Measurements from ENCODE around the gene NTN1. TPM values are rescaled to one million over a fixed set of nuclear protein-coding genes. Genes with fewer than 3 reads are reported as not detected.

Gene NTN1
- polyA plus RNA-seq, 3 donors: 0.03 to 0.04 TPM; not detected in 1

- Mint-ChIP-seq H3K9me3 (peaks cover 0 to 2% (median 0%) of the 10 kb centered on the region in 7 donors), H3K27ac (no peak overlapping the region), H3K27me3 (ENCODE audit: low read depth in 3 of 3) (peaks cover 0 to 2% (median 2%) of the 10 kb centered on the region in 3 donors), H3K36me3 (peaks cover 0 to 3% of the 10 kb centered on the region in 2 donors), H3K4me1 (peaks cover 8% of the 10 kb centered on the region), H3K4me3 (no peak overlapping the region)
- Histone ChIP-seq H3K36me3 (replicated peaks in 1 of 2; ENCODE audit: control insufficient read depth in 1 of 2, insufficient read depth in 2 of 2, low read length in 2 of 2) (no peaks in the 10 kb centered on the region), H3K9me3 (replicated peaks in 1 of 2; ENCODE audit: control insufficient read depth in 1 of 2, insufficient read depth in 1 of 2, low read length in 2 of 2) (no peaks in the 10 kb centered on the region), H2AFZ (ENCODE audit: insufficient read depth, low read depth, low read length, poor library complexity, severe bottlenecking) (no peak overlapping the region), H3K4me3 (replicated peaks in 1 of 3; ENCODE audit: low read depth in 2 of 3, low read length in 3 of 3) (no peak overlapping the region), H3K27me3 (ENCODE audit: control insufficient read depth in 2 of 2, insufficient read depth in 2 of 2, low read length in 2 of 2) (no peaks in the 10 kb centered on the region), H3K79me2 (ENCODE audit: insufficient read depth, low read length) (no peaks in the 10 kb centered on the region), H3K9ac (ENCODE audit: insufficient read depth, low read length, poor library complexity, severe bottlenecking) (no peak overlapping the region), H3K27ac (ENCODE audit: low read depth in 1 of 2, low read length in 2 of 2) (no peak overlapping the region), H3K4me2 (replicated peaks; ENCODE audit: extremely low read depth, low read length, poor library complexity, severe bottlenecking) (no peak overlapping the region), H4K20me1 (ENCODE audit: insufficient read depth, low read length) (no peaks in the 10 kb centered on the region), H3K4me1 (ENCODE audit: control insufficient read depth in 1 of 2, insufficient read depth in 2 of 2, low read length in 2 of 2) (no peaks in the 10 kb centered on the region)
- TF ChIP-seq, protein P1, sequence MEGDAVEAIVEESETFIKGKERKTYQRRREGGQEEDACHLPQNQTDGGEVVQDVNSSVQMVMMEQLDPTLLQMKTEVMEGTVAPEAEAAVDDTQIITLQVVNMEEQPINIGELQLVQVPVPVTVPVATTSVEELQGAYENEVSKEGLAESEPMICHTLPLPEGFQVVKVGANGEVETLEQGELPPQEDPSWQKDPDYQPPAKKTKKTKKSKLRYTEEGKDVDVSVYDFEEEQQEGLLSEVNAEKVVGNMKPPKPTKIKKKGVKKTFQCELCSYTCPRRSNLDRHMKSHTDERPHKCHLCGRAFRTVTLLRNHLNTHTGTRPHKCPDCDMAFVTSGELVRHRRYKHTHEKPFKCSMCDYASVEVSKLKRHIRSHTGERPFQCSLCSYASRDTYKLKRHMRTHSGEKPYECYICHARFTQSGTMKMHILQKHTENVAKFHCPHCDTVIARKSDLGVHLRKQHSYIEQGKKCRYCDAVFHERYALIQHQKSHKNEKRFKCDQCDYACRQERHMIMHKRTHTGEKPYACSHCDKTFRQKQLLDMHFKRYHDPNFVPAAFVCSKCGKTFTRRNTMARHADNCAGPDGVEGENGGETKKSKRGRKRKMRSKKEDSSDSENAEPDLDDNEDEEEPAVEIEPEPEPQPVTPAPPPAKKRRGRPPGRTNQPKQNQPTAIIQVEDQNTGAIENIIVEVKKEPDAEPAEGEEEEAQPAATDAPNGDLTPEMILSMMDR (IDR thresholded peaks at IDR 0.05): no peak
- 31% methylated on average over 3 of the region's 15 CpGs for WGBS (ENCODE audit: insufficient coverage)
- no peak for DNase-seq
- intact Hi-C loops (cut with micrococcal nuclease): no loop called here
Measured at GRCh38 chr17:9258115-9259015, 237.1 kb downstream of the NTN1 start.

GRCh38 chr17:9259419-9259818, 238.1 kb downstream of the NTN1 start:
- Histone ChIP-seq H2AFZ (ENCODE audit: insufficient read depth, low read depth, low read length, poor library complexity, severe bottlenecking) (no peak overlapping the region), H3K27me3 (ENCODE audit: control insufficient read depth in 2 of 2, insufficient read depth in 2 of 2, low read length in 2 of 2) (no peaks in the 10 kb centered on the region), H3K27ac (ENCODE audit: low read depth in 1 of 2, low read length in 2 of 2) (no peak overlapping the region), H3K9me3 (replicated peaks in 1 of 2; ENCODE audit: control insufficient read depth in 1 of 2, insufficient read depth in 1 of 2, low read length in 2 of 2) (peaks cover 0 to 4% of the 10 kb centered on the region in 2 donors), H3K4me1 (ENCODE audit: control insufficient read depth in 1 of 2, insufficient read depth in 2 of 2, low read length in 2 of 2) (no peaks in the 10 kb centered on the region), H3K36me3 (replicated peaks in 1 of 2; ENCODE audit: control insufficient read depth in 1 of 2, insufficient read depth in 2 of 2, low read length in 2 of 2) (no peaks in the 10 kb centered on the region), H3K4me3 (replicated peaks in 1 of 3; ENCODE audit: low read depth in 2 of 3, low read length in 3 of 3) (no peak overlapping the region), H3K9ac (ENCODE audit: insufficient read depth, low read length, poor library complexity, severe bottlenecking) (no peak overlapping the region), H3K4me2 (replicated peaks; ENCODE audit: extremely low read depth, low read length, poor library complexity, severe bottlenecking) (no peak overlapping the region), H4K20me1 (ENCODE audit: insufficient read depth, low read length) (no peaks in the 10 kb centered on the region), H3K79me2 (ENCODE audit: insufficient read depth, low read length) (no peaks in the 10 kb centered on the region)
- intact Hi-C loops (cut with micrococcal nuclease): no loop called here
- TF ChIP-seq, protein P1 (IDR thresholded peaks at IDR 0.05): no peak
- Mint-ChIP-seq H3K27me3 (ENCODE audit: low read depth in 3 of 3) (peaks cover 0 to 2% (median 2%) of the 10 kb centered on the region in 3 donors), H3K27ac (no peak overlapping the region), H3K9me3 (peaks cover 0 to 7% (median 3%) of the 10 kb centered on the region in 7 donors), H3K4me1 (peaks cover 8% of the 10 kb centered on the region), H3K36me3 (peaks cover 3 to 8% of the 10 kb centered on the region in 2 donors), H3K4me3 (no peak overlapping the region)
- 93% methylated on average over 8 of the region's 10 CpGs for WGBS (ENCODE audit: insufficient coverage)
- DNase-seq: no peak
